ENCODE data around the gene AKIRIN1. TPM values are rescaled to one million over a fixed set of nuclear protein-coding genes. Genes with fewer than 3 reads are reported as not detected.
"Not testable (repeated sequence)": the region's sequence is repeated elsewhere in the genome, so short reads cannot be mapped to it uniquely, and the experiment has no call there.

AKIRIN1 gene
- total RNA-seq, 2 donors from 2014 or later: 55.7 to 108 TPM

GRCh38 chr1:39003794-39004193, 12.7 kb downstream of the AKIRIN1 start:
- Histone ChIP-seq H3K36me3 (peaks cover 0 to 8% of the 10 kb centered on the region in 2 donors), H3K27ac (no peak overlapping the region), H3K4me1 (replicated peaks) (no peaks in the 10 kb centered on the region), H3K4me3 (no peak overlapping the region), H3K9me3 (no peaks in the 10 kb centered on the region), H3K27me3 (replicated peaks; ENCODE audit: insufficient read depth) (no peaks in the 10 kb centered on the region)
- no peak for DNase-seq (ENCODE audit: low spot score)
- WGBS: 71% methylated on average over 2 of the region's 2 CpGs
- TF ChIP-seq POLR2AphosphoS5 (IDR thresholded peaks at IDR 0.05) (no peak), POLR2A (IDR thresholded peaks at IDR 0.05) (no peak), CTCF (IDR thresholded peaks at IDR 0.05) (no peak)
- intact Hi-C loops (cut with DNase I): no loop called here

GRCh38 chr1:39006287-39006686, 15.2 kb downstream of the AKIRIN1 start:
- Histone ChIP-seq H3K4me1 (replicated peaks) (no peaks in the 10 kb centered on the region), H3K27ac (no peak overlapping the region), H3K4me3 (no peak overlapping the region), H3K36me3 (peaks cover 3 to 4% of the 10 kb centered on the region in 2 donors), H3K9me3 (no peaks in the 10 kb centered on the region), H3K27me3 (replicated peaks; ENCODE audit: insufficient read depth) (no peaks in the 10 kb centered on the region)
- DNase-seq (ENCODE audit: low spot score): no peak
- WGBS: 94% methylated on average over 2 of the region's 2 CpGs
- no peak for TF ChIP-seq POLR2AphosphoS5 (IDR thresholded peaks at IDR 0.05)
- TF ChIP-seq POLR2A (IDR thresholded peaks at IDR 0.05): no peak
- no peak for TF ChIP-seq CTCF (IDR thresholded peaks at IDR 0.05)
- intact Hi-C loops (cut with DNase I): no loop called here

GRCh38 chr1:39006726-39007645, 15.9 kb downstream of the AKIRIN1 start:
- TF ChIP-seq POLR2AphosphoS5 (IDR thresholded peaks at IDR 0.05) (no peak), CTCF (IDR thresholded peaks at IDR 0.05) (no peak), POLR2A (IDR thresholded peaks at IDR 0.05) (no peak)
- no peaks in the 10 kb centered on the region for H3K27me3 ChIP-seq (replicated peaks; ENCODE audit: insufficient read depth)
- DNase-seq (ENCODE audit: low spot score): no peak
- no peak overlapping the region for H3K27ac ChIP-seq
- intact Hi-C loops (cut with DNase I): no loop called here
- H3K36me3 ChIP-seq: peaks cover 0 to 4% of the 10 kb centered on the region in 2 donors
- H3K4me1 ChIP-seq (replicated peaks): no peaks in the 10 kb centered on the region
- H3K4me3 ChIP-seq: no peak overlapping the region
- no peaks in the 10 kb centered on the region for H3K9me3 ChIP-seq
- WGBS: 94% methylated on average over 13 of the region's 13 CpGs

GRCh38 chr1:39014956-39015355, 23.9 kb downstream of the AKIRIN1 start:
- WGBS: 83% methylated on average over 8 of the region's 8 CpGs
- intact Hi-C loops (cut with DNase I); H3K4me3 ChIP-seq: not testable (repeated sequence)

GRCh38 chr1:39016604-39017171, 25.6 kb downstream of the AKIRIN1 start:
- WGBS: 59% methylated on average over 10 of the region's 10 CpGs
- Histone ChIP-seq H3K36me3 (no peaks in the 10 kb centered on the region), H3K27ac (no peak overlapping the region), H3K27me3 (replicated peaks; ENCODE audit: insufficient read depth) (no peaks in the 10 kb centered on the region), H3K4me3 (no peak overlapping the region), H3K9me3 (no peaks in the 10 kb centered on the region), H3K4me1 (replicated peaks) (no peaks in the 10 kb centered on the region)
- intact Hi-C loops (cut with DNase I): no loop called here
- TF ChIP-seq POLR2AphosphoS5 (IDR thresholded peaks at IDR 0.05): no peak
- TF ChIP-seq CTCF (IDR thresholded peaks at IDR 0.05): no peak
- no peak for TF ChIP-seq POLR2A (IDR thresholded peaks at IDR 0.05)
- no peak for DNase-seq (ENCODE audit: low spot score)

More at GRCh38 chr1:39014956-39015355, 23.9 kb downstream of the AKIRIN1 start:
- not testable (repeated sequence) for H3K4me1 ChIP-seq (replicated peaks); H3K36me3 ChIP-seq; DNase-seq (ENCODE audit: low spot score); H3K27me3 ChIP-seq (replicated peaks; ENCODE audit: insufficient read depth); H3K9me3 ChIP-seq; H3K27ac ChIP-seq

All from prostate gland (tissue), 2 donors.